GM18505 (cell line): Measurements from ENCODE around the gene ATMIN.

Experiments
- ATAC-seq: cut with Tn5 transposase; IDR thresholded peaks from one replicate; pipeline ENCODE4 v1.9.1; 2021; ENCODE audit not compliant: unreplicated experiment
- POLR2A ChIP-seq: IDR thresholded peaks from 4 replicates; pipeline ENCODE4 v1.6.1; 2011; ENCODE audit warnings: borderline replicate concordance; ENCODE audit not compliant: insufficient read depth, insufficient read length; ENCODE audit errors: extremely low read depth

ATMIN gene

GRCh38 chr16:80997964-80998620 is 37.5 kb upstream of the ATMIN start:
- no peak for TF ChIP-seq POLR2A
- no peak for ATAC-seq

DNA sequence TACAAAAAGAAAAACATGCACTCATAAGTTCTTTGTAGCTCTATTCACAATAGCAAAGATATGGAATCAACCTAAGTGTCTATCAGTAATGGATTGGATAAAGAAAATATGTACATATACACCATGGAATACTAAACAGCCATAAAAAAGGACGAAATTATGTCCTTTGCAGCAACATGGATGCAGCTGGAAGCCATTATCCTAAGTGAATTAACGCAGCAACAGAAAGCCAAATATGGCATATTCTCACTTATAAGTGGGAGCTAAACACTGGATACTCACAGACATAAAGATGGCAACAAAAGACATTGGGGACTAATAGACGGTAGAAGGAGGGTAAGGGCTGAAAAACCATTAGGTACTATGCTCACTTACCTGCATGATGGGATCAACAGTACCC is 34.8 kb upstream of the ATMIN start:
- no peak for ATAC-seq
- TF ChIP-seq POLR2A: no peak

DNA sequence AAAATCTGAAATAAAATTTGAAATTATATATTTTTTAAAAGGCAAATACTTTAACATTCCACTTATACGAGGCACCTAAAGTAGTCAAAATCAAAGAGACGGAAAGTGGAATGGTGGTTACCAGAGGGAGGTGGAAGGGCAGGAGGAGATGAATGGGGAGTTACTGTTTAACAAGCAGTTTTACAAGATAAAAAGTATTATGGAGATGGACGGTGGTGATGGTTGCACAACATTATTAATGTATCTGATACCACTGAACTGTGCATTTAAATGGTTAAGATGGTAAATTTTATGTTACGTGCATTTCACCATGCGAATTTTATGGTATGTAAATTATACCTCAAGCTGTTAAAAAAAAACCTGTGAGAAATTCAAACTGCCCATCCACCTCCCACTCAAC is 34.3 kb upstream of the ATMIN start:
- no peak for TF ChIP-seq POLR2A
- ATAC-seq: no peak

GRCh38 chr16:81003064-81003463 is 32.6 kb upstream of the ATMIN start:
- no peak for ATAC-seq
- no peak for TF ChIP-seq POLR2A

- no peak for TF ChIP-seq POLR2A
- no peak for ATAC-seq
Measured at GRCh38 chr16:81003610-81004460, 31.8 kb upstream of the ATMIN start.

- no peak for ATAC-seq
- no peak for TF ChIP-seq POLR2A
Measured at GRCh38 chr16:81004646-81005353, 30.8 kb upstream of the ATMIN start.

DNA sequence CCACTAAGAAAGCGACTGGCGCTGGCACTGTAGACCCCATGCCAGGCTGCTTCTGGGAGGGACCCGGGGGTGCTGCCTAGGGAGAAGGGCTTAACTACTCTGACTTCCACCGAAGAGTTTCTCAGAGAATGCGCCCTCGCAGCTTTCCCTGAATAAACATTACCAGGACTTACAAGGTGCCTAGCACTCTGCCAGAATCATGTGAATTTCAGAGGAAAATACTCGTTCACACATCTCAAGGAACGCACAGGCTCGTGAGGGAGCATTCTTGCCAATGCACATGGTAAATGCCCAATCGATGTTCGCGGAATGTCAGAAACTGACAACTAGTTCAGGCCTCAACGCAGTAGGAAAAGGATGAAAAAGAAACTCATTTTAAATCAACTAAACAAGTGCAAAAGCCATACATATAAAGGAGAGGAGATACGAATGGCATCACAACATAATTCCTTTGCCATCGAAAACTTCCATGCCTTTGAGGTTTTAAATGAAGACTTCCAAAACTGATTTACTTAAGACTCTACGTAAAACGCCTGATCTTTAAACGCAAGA is 30.0 kb upstream of the ATMIN start:
- TF ChIP-seq POLR2A: no peak
- ATAC-seq: no peak

- peak; percentile 64 for TF ChIP-seq POLR2A
Measured at GRCh38 chr16:81006211-81006812, 29.3 kb upstream of the ATMIN start.

DNA sequence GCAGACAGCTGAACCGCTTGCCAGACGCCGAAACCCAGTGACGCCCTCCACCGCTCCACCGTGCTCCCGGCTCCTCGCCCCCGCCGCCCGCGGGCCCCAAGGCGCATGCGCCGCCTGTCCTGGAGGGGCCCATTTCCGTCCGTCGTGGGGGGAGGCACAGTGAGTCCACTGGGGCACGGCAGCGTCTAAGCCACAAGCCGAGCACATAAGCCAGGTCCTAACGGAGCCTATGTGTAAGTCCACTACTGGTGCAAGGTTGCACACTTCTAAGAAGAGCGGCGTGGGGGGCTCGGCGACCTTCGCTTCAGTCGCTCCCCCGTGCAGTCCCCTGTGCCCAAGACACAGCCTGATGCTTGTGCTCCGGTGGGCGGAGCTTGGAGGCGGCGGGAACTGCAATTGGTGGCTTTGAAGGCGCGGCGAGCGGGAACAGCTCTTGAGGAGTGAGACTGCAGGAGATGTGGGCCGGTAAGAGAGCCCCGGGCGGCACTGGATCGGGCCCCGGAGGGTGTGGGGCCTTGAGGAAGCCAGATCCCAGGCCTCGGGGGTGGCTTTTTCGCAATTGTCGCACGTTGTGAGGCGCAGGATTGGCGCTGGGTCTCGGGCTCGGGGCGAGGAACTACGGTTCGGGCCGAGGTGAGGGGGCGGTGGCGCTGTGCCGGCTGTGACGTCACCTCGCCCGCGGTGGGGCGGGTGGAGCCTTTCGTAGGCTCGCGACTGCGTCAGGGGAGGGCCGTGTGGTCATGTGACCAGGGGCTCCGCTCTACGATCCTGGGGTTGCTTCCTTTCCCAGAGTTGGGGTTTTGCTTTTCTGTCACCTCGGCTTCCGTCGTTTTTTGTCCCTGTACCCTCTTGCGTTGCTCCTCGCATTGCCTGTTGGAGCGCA is 28.6 kb upstream of the ATMIN start, which contains the start of the genes CENPN and CMC2:
TSS of gene CENPN (plus strand) at position 402 of the 883 bp plus-strand sequence. CDS start 4,726 bp downstream, outside the sequence.
TSS of gene CMC2 (minus strand) at position 73 of the 883 bp plus-strand sequence. CDS start 9,491 bp downstream, outside the sequence.
- peak; percentile 83 for ATAC-seq
- TF ChIP-seq POLR2A: peak; percentile 78

More at GRCh38 chr16:81006211-81006812, 29.3 kb upstream of the ATMIN start:
- ATAC-seq: peak; percentile 31

GRCh38 chr16:81008505-81008789 is 27.2 kb upstream of the ATMIN start:
- ATAC-seq: no peak
- no peak for TF ChIP-seq POLR2A

- TF ChIP-seq POLR2A: no peak
Measured at GRCh38 chr16:81012974-81013373, 22.7 kb upstream of the ATMIN start.

GRCh38 chr16:81014672-81015071 is 21.0 kb upstream of the ATMIN start:
- ATAC-seq: no peak
- TF ChIP-seq POLR2A: no peak

More at GRCh38 chr16:81012974-81013373, 22.7 kb upstream of the ATMIN start:
- ATAC-seq: no peak

DNA sequence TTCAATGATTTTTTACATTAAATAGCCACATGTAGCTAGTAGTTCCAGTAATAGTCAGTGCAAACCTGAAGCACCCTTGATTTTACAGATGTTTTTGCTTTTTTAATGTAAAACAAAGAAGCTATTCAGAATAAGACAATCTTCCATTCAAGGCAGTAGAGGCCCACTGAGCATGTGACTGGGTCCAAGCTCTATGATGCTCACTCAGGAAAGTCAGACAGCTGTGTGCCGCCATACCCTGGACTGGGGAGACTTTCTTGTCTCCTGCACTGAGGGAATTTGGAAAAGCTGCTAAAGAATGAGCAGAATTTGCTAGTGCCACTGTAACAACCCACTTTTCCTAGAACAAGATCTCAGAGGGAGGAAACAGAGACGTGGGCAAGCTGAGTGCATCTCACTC is 17.1 kb upstream of the ATMIN start:
- TF ChIP-seq POLR2A: no peak
- ATAC-seq: no peak

- no peak for TF ChIP-seq POLR2A
- no peak for ATAC-seq
Measured at GRCh38 chr16:81026429-81026828, 9.2 kb upstream of the ATMIN start.
